HepG2 (cell line): ENCODE results near the gene ARVCF. TPM values are rescaled to one million over a fixed set of nuclear protein-coding genes. Genes with fewer than 3 reads are reported as not detected.
A peak's percentile ranks its signal among the peaks of the same experiment; 100 is the strongest.

Source experiments
- AKAP8 ChIP-seq: sonication (generic); formaldehyde crosslinking; IDR thresholded peaks from 2 replicates; pipeline ENCODE4 v1.5.1; 2020; ENCODE audit warnings: mild to moderate bottlenecking, missing genetic modification reagents
- ASH2L ChIP-seq: fragments of 300-600, 200-600 bp; sonication (generic); IDR thresholded peaks from 2 replicates; pipeline ENCODE4 v1.7.0; 2017; ENCODE audit warnings: low read depth, mild to moderate bottlenecking, moderate library complexity, mixed read lengths, low read length; ENCODE audit not compliant: insufficient read length
- CCDC6 ChIP-seq: sonication (generic); formaldehyde crosslinking; IDR thresholded peaks from 2 replicates; pipeline ENCODE4 v1.8.1; 2022; ENCODE audit warnings: mild to moderate bottlenecking, missing genetic modification reagents, moderate library complexity
- GABPB1 ChIP-seq: IDR thresholded peaks from 2 replicates; pipeline ENCODE4 v1.6.1; 2016; ENCODE audit warnings: mild to moderate bottlenecking, missing genetic modification reagents, moderate library complexity, missing compliant biosample characterization
- JUN ChIP-seq: sonication (generic); formaldehyde crosslinking; IDR thresholded peaks from 2 replicates; pipeline ENCODE4 v1.4.0; 2020; ENCODE audit warnings: mild to moderate bottlenecking, missing genetic modification reagents
- KDM5B ChIP-seq: sonication (generic); formaldehyde crosslinking; IDR thresholded peaks from 2 replicates; pipeline ENCODE4 v1.4.0; 2020; ENCODE audit warnings: missing genetic modification reagents, mild to moderate bottlenecking, borderline replicate concordance
- KLF11 ChIP-seq: IDR thresholded peaks from 2 replicates; pipeline ENCODE4 v1.6.1; 2016; ENCODE audit warnings: missing compliant biosample characterization
- KLF6 ChIP-seq: IDR thresholded peaks from 2 replicates; pipeline ENCODE4 v1.8.0; 2016; ENCODE audit warnings: missing biosample characterization, missing genetic modification reagents
- MED13 ChIP-seq: sonication (generic); formaldehyde crosslinking; IDR thresholded peaks from 2 replicates; pipeline ENCODE4 v1.5.0; 2020; ENCODE audit warnings: missing genetic modification reagents
- MTA1 ChIP-seq: sonication (generic); formaldehyde crosslinking; IDR thresholded peaks from 2 replicates; pipeline ENCODE4 v1.4.0; 2020; ENCODE audit warnings: missing genetic modification reagents, mild to moderate bottlenecking, borderline replicate concordance
- MXI1 ChIP-seq: IDR thresholded peaks from 3 replicates; pipeline ENCODE4 v1.6.1; 2012; ENCODE audit warnings: low read depth, low read length, inconsistent platforms, borderline replicate concordance
- NFKB2 ChIP-seq: sonication (generic); formaldehyde crosslinking; IDR thresholded peaks from 2 replicates; pipeline ENCODE4 v1.4.0; 2020; ENCODE audit warnings: missing genetic modification reagents, borderline replicate concordance
- SPEN ChIP-seq: sonication (generic); formaldehyde crosslinking; IDR thresholded peaks from 2 replicates; pipeline ENCODE4 v1.5.1; 2020; ENCODE audit warnings: low read depth, mild to moderate bottlenecking, missing genetic modification reagents
- TCF12 ChIP-seq, 2 experiments: fragments of 450-650 bp in 1 of 2; sonication (generic) in 1 of 2; formaldehyde crosslinking in 1 of 2; IDR thresholded peaks; 2 replicates each; pipeline versions ENCODE4 v1.6.1 to v1.8.0; 2017 to 2022; ENCODE audit warnings: antibody characterized with exemption in 1 of 2, mild to moderate bottlenecking in 1 of 2, missing genetic modification reagents in 1 of 2, moderate library complexity in 1 of 2
- ZBTB7B ChIP-seq: sonication (generic); formaldehyde crosslinking; IDR thresholded peaks from 2 replicates; pipeline ENCODE4 v1.4.0; 2020; ENCODE audit warnings: missing genetic modification reagents
- ZMYM4 ChIP-seq: sonication (generic); formaldehyde crosslinking; IDR thresholded peaks from 2 replicates; pipeline ENCODE4 v1.8.1; 2023; ENCODE audit warnings: mild to moderate bottlenecking, missing genetic modification reagents
- ZNF256 ChIP-seq: sonication (generic); formaldehyde crosslinking; conservative IDR thresholded peaks from 2 replicates; pipeline ENCODE4 v1.4.0; 2020; ENCODE audit warnings: missing genetic modification reagents
- ZNF598 ChIP-seq: sonication (generic); formaldehyde crosslinking; IDR thresholded peaks from 2 replicates; pipeline ENCODE4 v1.5.1; 2020; ENCODE audit warnings: mild to moderate bottlenecking, missing genetic modification reagents, borderline replicate concordance
- ZNF777 ChIP-seq: sonication (generic); formaldehyde crosslinking; IDR thresholded peaks from 2 replicates; pipeline ENCODE4 v1.4.0; 2020; ENCODE audit warnings: missing genetic modification reagents
- ZSCAN12 ChIP-seq: sonication (generic); formaldehyde crosslinking; IDR thresholded peaks from 2 replicates; pipeline ENCODE4 v1.9.0; 2021; ENCODE audit warnings: mild to moderate bottlenecking, missing genetic modification reagents
- polyA plus RNA-seq, 8 experiments: library from polyadenylated mRNA; depleted of rRNA in 3 of 8; stranded (reverse) in 7 of 8; unstranded in 1 of 8; fragments of >200 nt; fragmentation: Illumina TruSeq in 4 of 8; extraction: Trizol in 4 of 8; gene quantifications; 2 replicates each; pipeline versions ENCODE4 v1.2.1 to v1.2.3, GENCODE V29; 2011 to 2016; ENCODE audit warnings: low read depth in 4 of 8, missing spikeins in 1 of 8, mixed read lengths in 1 of 8; ENCODE audit not compliant: insufficient read depth in 1 of 8
- total RNA-seq, 5 experiments: library from RNA; depleted of rRNA; stranded (reverse); fragments of >200 nt; fragmentation: Illumina TruSeq; extraction: Trizol; gene quantifications; 2 replicates each; pipeline ENCODE4 v1.2.3, GENCODE V29; 2016; ENCODE audit warnings: low read depth in 1 of 5
- TF ChIP-seq, protein P1 (sequence below): sonication (generic); formaldehyde crosslinking; IDR thresholded peaks from 2 replicates; pipeline ENCODE4 v1.4.0; 2020; ENCODE audit warnings: missing genetic modification reagents
- TF ChIP-seq, protein P2 (sequence below): sonication (generic); formaldehyde crosslinking; IDR thresholded peaks from 2 replicates; pipeline ENCODE4 v1.5.1; 2020; ENCODE audit warnings: missing genetic modification reagents, mild to moderate bottlenecking, borderline replicate concordance
- TF ChIP-seq, protein P3 (sequence below), 2 experiments: sonication (generic) in 1 of 2; formaldehyde crosslinking in 1 of 2; IDR thresholded peaks; 2 replicates each; pipeline versions ENCODE4 v1.4.0 to v1.6.1; 2018 to 2020; ENCODE audit warnings: missing genetic modification reagents in 2 of 2, borderline replicate concordance in 1 of 2, low read depth in 1 of 2, mild to moderate bottlenecking in 1 of 2, missing biosample characterization in 1 of 2
- TF ChIP-seq, protein P4 (sequence below): sonication (generic); formaldehyde crosslinking; IDR thresholded peaks from 2 replicates; pipeline ENCODE4 v1.8.0; 2022; ENCODE audit warnings: mild to moderate bottlenecking, missing genetic modification reagents, moderate library complexity

ARVCF gene
- total and polyA plus RNA-seq, 2 of the 13 experiments (the other 11 are each of a cell fraction or from before 2014, with no cell fraction given), result 16.4 to 17.7 TPM

DNA sequence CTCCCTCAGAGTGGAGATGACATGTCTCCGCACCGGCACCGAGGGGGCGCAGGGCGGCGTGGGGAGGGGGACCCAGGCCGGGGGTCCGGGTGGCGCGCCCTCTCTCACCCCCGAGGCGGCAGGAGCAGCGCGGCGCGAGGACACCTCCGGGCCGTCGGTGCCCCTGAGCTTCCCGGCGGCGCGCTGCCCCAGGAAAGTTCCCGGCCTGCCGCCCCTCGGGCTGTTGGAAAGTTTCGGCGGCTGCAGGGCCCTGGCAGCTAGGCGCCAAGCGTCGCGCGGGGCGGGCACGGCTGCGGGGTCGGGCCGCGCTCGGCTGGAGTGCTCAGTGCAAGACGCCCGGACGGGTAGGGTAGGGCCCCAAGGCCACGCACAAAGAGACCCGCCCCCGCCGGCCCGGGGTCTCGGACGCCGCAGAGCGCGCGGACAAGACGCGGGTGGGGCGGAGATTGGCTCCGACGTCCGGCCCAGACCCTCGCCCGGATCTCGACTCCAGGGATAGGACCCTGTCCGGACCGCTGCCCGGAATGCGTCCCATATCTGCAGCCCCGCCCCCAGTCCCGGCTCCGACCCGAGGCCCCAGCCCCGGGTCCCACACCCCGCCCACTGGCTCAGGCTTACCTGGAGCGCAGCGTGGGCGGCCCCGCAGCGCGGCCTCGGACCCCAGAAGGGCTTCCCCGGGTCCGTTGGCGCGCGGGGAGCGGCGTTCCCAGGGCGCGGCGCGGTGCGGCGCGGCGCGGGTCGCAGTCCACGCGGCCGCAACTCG is 471 bp downstream of the ARVCF start (continued):
- TF ChIP-seq, protein P1, sequence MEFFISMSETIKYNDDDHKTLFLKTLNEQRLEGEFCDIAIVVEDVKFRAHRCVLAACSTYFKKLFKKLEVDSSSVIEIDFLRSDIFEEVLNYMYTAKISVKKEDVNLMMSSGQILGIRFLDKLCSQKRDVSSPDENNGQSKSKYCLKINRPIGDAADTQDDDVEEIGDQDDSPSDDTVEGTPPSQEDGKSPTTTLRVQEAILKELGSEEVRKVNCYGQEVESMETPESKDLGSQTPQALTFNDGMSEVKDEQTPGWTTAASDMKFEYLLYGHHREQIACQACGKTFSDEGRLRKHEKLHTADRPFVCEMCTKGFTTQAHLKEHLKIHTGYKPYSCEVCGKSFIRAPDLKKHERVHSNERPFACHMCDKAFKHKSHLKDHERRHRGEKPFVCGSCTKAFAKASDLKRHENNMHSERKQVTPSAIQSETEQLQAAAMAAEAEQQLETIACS (CRISPR knock-in tag), result no peak; the same call in 1 of the 2 replicates
- peak; percentile 21 for TF ChIP-seq ASH2L
- peak; percentile 38; the same call in 1 of the 2 replicates for TF ChIP-seq GABPB1
- peak; percentile 52; the same call in 1 of the 3 replicates for TF ChIP-seq MXI1
- TF ChIP-seq SPEN (CRISPR knock-in tag), result peak; percentile 21
- 0 out of 2 replicates have a peak, but pooled peaks have one; percentile 41 for TF ChIP-seq ZMYM4 (CRISPR knock-in tag)
- peak; percentile 40; the same call in 1 of the 2 replicates for TF ChIP-seq MTA1 (CRISPR knock-in tag)
- TF ChIP-seq, protein P2, sequence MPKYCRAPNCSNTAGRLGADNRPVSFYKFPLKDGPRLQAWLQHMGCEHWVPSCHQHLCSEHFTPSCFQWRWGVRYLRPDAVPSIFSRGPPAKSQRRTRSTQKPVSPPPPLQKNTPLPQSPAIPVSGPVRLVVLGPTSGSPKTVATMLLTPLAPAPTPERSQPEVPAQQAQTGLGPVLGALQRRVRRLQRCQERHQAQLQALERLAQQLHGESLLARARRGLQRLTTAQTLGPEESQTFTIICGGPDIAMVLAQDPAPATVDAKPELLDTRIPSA (CRISPR knock-in tag), result no peak
- 0 out of 2 replicates have a peak, but pooled peaks have one; percentile 50 for TF ChIP-seq AKAP8 (CRISPR knock-in tag)
- TF ChIP-seq, protein P3, sequence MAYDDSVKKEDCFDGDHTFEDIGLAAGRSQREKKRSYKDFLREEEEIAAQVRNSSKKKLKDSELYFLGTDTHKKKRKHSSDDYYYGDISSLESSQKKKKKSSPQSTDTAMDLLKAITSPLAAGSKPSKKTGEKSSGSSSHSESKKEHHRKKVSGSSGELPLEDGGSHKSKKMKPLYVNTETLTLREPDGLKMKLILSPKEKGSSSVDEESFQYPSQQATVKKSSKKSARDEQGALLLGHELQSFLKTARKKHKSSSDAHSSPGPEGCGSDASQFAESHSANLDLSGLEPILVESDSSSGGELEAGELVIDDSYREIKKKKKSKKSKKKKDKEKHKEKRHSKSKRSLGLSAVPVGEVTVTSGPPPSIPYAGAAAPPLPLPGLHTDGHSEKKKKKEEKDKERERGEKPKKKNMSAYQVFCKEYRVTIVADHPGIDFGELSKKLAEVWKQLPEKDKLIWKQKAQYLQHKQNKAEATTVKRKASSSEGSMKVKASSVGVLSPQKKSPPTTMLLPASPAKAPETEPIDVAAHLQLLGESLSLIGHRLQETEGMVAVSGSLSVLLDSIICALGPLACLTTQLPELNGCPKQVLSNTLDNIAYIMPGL (CRISPR knock-in tag; IDR thresholded peaks at IDR 0.05; ENCODE audit: borderline replicate concordance in 1 of 2, low read depth in 1 of 2), result peak in 1 of 2 experiments; percentile 61; a peak in 2 of 4 replicates
- TF ChIP-seq ZNF777 (CRISPR knock-in tag), result peak; percentile 91
- TF ChIP-seq, protein P4, sequence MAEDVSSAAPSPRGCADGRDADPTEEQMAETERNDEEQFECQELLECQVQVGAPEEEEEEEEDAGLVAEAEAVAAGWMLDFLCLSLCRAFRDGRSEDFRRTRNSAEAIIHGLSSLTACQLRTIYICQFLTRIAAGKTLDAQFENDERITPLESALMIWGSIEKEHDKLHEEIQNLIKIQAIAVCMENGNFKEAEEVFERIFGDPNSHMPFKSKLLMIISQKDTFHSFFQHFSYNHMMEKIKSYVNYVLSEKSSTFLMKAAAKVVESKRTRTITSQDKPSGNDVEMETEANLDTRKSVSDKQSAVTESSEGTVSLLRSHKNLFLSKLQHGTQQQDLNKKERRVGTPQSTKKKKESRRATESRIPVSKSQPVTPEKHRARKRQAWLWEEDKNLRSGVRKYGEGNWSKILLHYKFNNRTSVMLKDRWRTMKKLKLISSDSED (CRISPR knock-in tag), result no peak
- peak; percentile 69 for TF ChIP-seq KDM5B (CRISPR knock-in tag)
- 0 out of 2 replicates have a peak, but pooled peaks have one; percentile 29 for TF ChIP-seq ZNF256 (CRISPR knock-in tag)
- TF ChIP-seq NFKB2 (CRISPR knock-in tag), result 0 out of 2 replicates have a peak, but pooled peaks have one; percentile 17
- TF ChIP-seq ZSCAN12, result 0 out of 2 replicates have a peak, but pooled peaks have one; percentile 36
- 0 out of 2 replicates have a peak, but pooled peaks have one; percentile 5 for TF ChIP-seq KLF6 (CRISPR knock-in tag)
- no peak for TF ChIP-seq KLF11
- no peak for TF ChIP-seq JUN
- peak; percentile 83 for TF ChIP-seq MED13
- no peak for TF ChIP-seq ZNF598 (CRISPR knock-in tag)
- TF ChIP-seq CCDC6 (CRISPR knock-in tag), result 0 out of 2 replicates have a peak, but pooled peaks have one; percentile 60
- TF ChIP-seq ZBTB7B (CRISPR knock-in tag), result peak; percentile 83
- no peak for TF ChIP-seq TCF12 (IDR thresholded peaks at IDR 0.05)
- TF ChIP-seq TCF12 (CRISPR knock-in tag; IDR thresholded peaks at IDR 0.05), result 0 out of 2 replicates have a peak, but pooled peaks have one; percentile 40
